GM10266 (cell line): ENCODE measurements around the gene CLDN9.

Experiments used
- DNase-seq: peaks from one replicate; pipeline ENCODE4 v3.0.0; 2012; ENCODE audit errors: extremely low spot score
- TF ChIP-seq, protein P1 (sequence below): IDR thresholded peaks from 2 replicates; pipeline ENCODE4 v1.5.1; 2012; ENCODE audit warnings: mild to moderate bottlenecking, low read depth; ENCODE audit not compliant: control insufficient read depth, insufficient read depth; ENCODE audit errors: missing control alignments

Gene CLDN9

DNA sequence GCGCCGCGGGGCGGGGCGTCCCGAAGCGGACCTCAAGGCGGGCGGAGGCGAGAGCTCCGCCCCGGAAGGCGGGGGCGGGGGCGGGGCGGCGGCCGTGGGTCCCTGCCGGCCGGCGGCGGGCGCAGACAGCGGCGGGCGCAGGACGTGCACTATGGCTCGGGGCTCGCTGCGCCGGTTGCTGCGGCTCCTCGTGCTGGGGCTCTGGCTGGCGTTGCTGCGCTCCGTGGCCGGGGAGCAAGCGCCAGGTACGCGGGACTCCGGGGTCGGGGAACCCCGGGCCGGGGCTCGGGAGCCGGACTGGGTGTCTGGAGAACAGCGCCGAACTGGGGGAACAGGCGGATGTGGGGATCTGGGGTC is 7.5 kb downstream of the CLDN9 start, which contains the start of gene TNFRSF12A:
TSS of gene TNFRSF12A (plus strand) at position 122 of the 357 bp plus-strand sequence. CDS start at position 152, 30 bp downstream.
- TF ChIP-seq, protein P1, sequence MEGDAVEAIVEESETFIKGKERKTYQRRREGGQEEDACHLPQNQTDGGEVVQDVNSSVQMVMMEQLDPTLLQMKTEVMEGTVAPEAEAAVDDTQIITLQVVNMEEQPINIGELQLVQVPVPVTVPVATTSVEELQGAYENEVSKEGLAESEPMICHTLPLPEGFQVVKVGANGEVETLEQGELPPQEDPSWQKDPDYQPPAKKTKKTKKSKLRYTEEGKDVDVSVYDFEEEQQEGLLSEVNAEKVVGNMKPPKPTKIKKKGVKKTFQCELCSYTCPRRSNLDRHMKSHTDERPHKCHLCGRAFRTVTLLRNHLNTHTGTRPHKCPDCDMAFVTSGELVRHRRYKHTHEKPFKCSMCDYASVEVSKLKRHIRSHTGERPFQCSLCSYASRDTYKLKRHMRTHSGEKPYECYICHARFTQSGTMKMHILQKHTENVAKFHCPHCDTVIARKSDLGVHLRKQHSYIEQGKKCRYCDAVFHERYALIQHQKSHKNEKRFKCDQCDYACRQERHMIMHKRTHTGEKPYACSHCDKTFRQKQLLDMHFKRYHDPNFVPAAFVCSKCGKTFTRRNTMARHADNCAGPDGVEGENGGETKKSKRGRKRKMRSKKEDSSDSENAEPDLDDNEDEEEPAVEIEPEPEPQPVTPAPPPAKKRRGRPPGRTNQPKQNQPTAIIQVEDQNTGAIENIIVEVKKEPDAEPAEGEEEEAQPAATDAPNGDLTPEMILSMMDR = peak; percentile 2
- peak; percentile 95 for DNase-seq

DNA sequence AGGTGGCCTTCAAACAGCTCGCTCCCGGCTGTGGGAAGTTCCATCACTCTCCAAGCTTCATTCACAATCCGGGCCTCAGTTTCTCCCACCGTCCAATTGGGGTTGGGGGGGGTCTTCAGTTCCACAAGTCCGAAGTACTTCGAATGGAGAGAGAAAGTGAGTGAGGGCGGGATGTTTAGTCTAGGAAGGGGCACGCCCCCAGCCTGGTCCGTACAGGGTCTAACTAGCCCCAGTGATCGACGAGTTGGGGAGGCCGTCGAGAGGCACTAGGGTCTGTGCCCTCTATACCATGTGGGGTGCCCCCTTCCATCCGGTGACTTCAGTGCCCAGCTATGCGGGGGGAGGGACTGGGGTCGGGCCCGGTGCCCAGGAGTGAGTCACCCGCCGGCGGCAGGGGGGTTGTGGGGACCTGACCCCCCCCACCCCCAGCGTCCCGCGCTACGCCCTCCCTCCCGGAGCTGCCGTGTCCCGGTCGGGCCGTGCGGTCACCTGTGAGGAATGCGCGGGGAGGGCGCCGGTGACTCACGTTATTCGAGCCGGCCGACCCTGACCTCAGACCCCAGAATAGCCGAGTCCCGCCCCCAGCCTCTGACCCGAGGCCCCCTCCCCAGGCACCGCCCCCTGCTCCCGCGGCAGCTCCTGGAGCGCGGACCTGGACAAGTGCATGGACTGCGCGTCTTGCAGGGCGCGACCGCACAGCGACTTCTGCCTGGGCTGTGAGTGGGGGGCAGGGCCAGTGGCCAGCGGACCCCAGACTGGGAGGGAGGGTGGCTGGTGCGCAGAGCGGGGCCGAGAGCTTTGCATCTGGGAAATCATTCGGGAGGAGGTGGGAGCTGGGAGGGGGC is 8.1 kb downstream of the CLDN9 start:
- DNase-seq = no peak
- TF ChIP-seq, protein P1 = peak; percentile 15

DNA sequence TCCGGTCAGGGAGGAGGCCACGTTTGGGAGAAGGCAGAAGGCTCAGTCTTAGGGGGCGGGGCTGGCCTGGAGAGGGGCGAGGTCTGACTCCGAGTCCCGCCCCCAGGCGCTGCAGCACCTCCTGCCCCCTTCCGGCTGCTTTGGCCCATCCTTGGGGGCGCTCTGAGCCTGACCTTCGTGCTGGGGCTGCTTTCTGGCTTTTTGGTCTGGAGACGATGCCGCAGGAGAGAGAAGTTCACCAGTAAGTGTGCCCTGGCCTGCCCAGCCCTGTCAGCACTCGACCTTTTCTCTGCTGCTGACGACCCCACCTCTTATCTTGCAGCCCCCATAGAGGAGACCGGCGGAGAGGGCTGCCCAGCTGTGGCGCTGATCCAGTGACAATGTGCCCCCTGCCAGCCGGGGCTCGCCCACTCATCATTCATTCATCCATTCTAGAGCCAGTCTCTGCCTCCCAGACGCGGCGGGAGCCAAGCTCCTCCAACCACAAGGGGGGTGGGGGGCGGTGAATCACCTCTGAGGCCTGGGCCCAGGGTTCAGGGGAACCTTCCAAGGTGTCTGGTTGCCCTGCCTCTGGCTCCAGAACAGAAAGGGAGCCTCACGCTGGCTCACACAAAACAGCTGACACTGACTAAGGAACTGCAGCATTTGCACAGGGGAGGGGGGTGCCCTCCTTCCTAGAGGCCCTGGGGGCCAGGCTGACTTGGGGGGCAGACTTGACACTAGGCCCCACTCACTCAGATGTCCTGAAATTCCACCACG is 8.9 kb downstream of the CLDN9 start:
- TF ChIP-seq, protein P1 = peak; percentile 38
- peak; percentile 86 for DNase-seq

DNA sequence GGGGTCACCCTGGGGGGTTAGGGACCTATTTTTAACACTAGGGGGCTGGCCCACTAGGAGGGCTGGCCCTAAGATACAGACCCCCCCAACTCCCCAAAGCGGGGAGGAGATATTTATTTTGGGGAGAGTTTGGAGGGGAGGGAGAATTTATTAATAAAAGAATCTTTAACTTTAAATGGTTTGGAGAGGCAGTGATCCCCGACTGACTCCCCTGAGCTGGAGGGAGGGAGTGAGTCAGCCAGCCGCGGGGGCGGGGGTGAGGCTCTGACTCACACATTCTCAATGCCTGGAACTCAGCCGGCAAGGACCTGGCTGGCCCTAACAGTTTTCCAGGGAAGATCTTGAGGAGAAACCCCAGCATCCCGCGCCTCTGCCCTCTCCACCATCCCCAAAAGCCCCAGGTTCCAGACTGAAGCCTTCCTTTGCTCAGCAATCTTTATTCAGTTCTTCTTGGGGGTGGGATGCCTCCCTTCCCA is 9.5 kb downstream of the CLDN9 start:
- peak; percentile 79 for DNase-seq
- TF ChIP-seq, protein P1 = no peak

DNA sequence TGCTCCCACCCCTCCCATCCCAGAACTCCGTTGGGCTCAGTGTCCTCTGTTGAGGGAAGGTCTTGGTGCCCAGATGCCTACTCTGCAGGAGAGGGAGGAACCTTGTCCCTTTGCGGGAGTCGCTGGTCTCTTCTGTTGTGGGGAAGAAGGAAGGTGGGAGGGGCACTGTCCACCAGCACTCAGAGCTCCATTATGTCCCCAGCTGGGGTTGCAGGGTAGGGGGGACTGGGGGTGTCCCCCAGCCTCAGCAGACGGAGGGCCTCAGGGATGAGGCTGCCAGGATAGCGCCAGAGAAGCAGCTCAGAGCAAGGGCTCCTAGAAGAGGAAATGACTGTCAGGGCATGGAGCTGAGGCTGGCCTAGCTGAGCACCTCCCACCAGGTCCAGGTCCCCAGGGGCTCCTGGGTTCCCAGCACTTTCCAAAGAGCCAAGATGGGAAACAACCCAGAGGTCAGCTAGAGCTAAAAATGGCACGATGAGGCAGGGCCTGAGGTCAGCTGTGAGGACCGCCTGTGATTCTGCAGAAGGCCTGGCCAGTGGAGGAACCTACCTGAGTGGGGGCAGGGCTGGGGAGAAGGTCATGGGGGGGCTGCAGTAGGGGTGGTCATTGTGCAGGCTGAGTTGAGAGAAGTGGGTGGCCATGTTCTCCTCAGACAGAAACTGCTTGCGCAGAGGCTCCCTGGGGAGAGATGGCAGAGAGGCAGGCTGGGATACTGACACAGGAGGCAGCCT is 10.1 kb downstream of the CLDN9 start:
- TF ChIP-seq, protein P1 = no peak
- DNase-seq = no peak

DNA sequence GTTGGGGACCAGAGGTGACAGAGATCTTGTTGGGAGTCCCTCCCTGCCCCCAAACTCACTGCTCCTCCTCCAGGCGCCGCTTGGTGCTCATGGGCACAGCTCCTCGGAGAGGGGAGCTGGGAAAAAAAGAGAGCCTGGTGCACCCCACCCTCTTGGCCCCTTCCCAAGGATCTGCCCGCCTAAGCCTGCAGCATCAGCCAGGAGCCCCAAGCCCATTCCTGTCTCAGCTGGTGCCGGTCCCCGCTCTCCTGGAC is 10.6 kb downstream of the CLDN9 start:
- no peak for DNase-seq
- TF ChIP-seq, protein P1 = no peak
